Measurements from ENCODE around the gene GALNT10. TPM values are rescaled to one million over a fixed set of nuclear protein-coding genes. Genes with fewer than 3 reads are reported as not detected.

Gene GALNT10
- total and polyA plus RNA-seq, 9 of the 15 experiments (the other 6 are each of a cell fraction or from before 2014, with no cell fraction given), result 4.6 to 37.1 (median 13.3) TPM

- ChIA-PET CTCF (ENCODE audit: low intra/inter-chr PET ratio) (no interaction called here), POLR2A (no interaction called here)
- DNase-seq (ENCODE audit: extremely low read depth in 1 of 4, low spot score in 3 of 4) (no peak), ATAC-seq (peak; percentile 15; the same call in 2 of the 3 replicates), FAIRE-seq (no peak)
- no peak overlapping the region for H3K4me3 ChIP-seq
- H3K27ac ChIP-seq (ENCODE audit: extremely low read depth, low read depth, low read length), result no peak overlapping the region
- no peak overlapping the region for H2AFZ ChIP-seq (ENCODE audit: low read depth, low read length)
- H3K9ac ChIP-seq (ENCODE audit: insufficient read depth in 1 of 2, low read depth in 2 of 2, low read length in 2 of 2), result no peak overlapping the region
- peaks cover 0 to 24% of the 10 kb centered on the region in 2 experiments; a peak in 3 of 5 replicates for H3K4me1 ChIP-seq (replicated peaks in 1 of 2; ENCODE audit: control insufficient read depth in 2 of 2, insufficient read depth in 2 of 2, low read length in 2 of 2)
- no peaks in the 10 kb centered on the region for H3K9me3 ChIP-seq (replicated peaks; ENCODE audit: control insufficient read depth, insufficient read depth, low read depth, low read length)
- in situ Hi-C loops (cut with MboI) (no loop called here), intact Hi-C loops (cut with micrococcal nuclease) (no loop called here)
- no peaks in the 10 kb centered on the region; a peak in 1 of 5 replicates for H3K27me3 ChIP-seq (ENCODE audit: control insufficient read depth in 2 of 2, insufficient read depth in 2 of 2, low read length in 2 of 2)
- no peaks in the 10 kb centered on the region for H3K79me2 ChIP-seq (ENCODE audit: control insufficient read depth, insufficient read depth, low read length)
- H3K36me3 ChIP-seq (ENCODE audit: control insufficient read depth, insufficient read depth, low read length), result no peaks in the 10 kb centered on the region
- TF ChIP-seq TEAD2 (tag; IDR thresholded peaks at IDR 0.05), result no peak
- no peak for TF ChIP-seq CBFA2T3 (IDR thresholded peaks at IDR 0.05)
- TF ChIP-seq ZNF263 (CRISPR knock-in tag; IDR thresholded peaks at IDR 0.05; ENCODE audit: borderline replicate concordance), result no peak
- TF ChIP-seq HMBOX1 (IDR thresholded peaks at IDR 0.05), result no peak
- TF ChIP-seq MEF2D (tag; conservative IDR thresholded peaks at IDR 0.05; ENCODE audit: low read depth), result no peak
- no peak for TF ChIP-seq ESRRB (CRISPR knock-in tag; IDR thresholded peaks at IDR 0.05; ENCODE audit: borderline replicate concordance)
- no peak for TF ChIP-seq CUX1 (CRISPR knock-in tag; IDR thresholded peaks at IDR 0.05)
- TF ChIP-seq STAG1 (CRISPR knock-in tag; IDR thresholded peaks at IDR 0.05; ENCODE audit: borderline replicate concordance), result no peak
- TF ChIP-seq ATF1 (CRISPR knock-in tag; IDR thresholded peaks at IDR 0.05), result no peak
- no peak for TF ChIP-seq ATF1 (tag; IDR thresholded peaks at IDR 0.05)
- no peak for TF ChIP-seq E4F1 (CRISPR knock-in tag; IDR thresholded peaks at IDR 0.05; ENCODE audit: borderline replicate concordance)
- TF ChIP-seq SMARCA4 (IDR thresholded peaks at IDR 0.05), result no peak
- TF ChIP-seq SRSF3 (IDR thresholded peaks at IDR 0.05; ENCODE audit: insufficient read depth, low read length), result no peak
- TF ChIP-seq DIDO1 (tag; IDR thresholded peaks at IDR 0.05; ENCODE audit: low read depth), result no peak
- 51% methylated on average over 4 of the region's 4 CpGs for WGBS (ENCODE audit: insufficient coverage, low coverage, missing lambda C conversion rate)
- no TSS peak for BruUV-seq (replicated peaks)
- no peak overlapping the region; the same call in 1 of the 2 replicates for H3K4me2 ChIP-seq (ENCODE audit: insufficient read depth, low read length)
- H3K9me1 ChIP-seq (ENCODE audit: control insufficient read depth, insufficient read depth, low read length), result peaks cover 3% of the 10 kb centered on the region
- no peaks in the 10 kb centered on the region for H4K20me1 ChIP-seq (replicated peaks; ENCODE audit: control insufficient read depth, insufficient read depth, low read length)
Observed at GRCh38 chr5:154359221-154359573, 168.7 kb downstream of the GALNT10 start.

Measured in K562 (cell line).